K562 (cell line): Measurements from ENCODE around the gene PRM1. TPM values are rescaled to one million over a fixed set of nuclear protein-coding genes. Genes with fewer than 3 reads are reported as not detected.
A peak's percentile ranks its signal among the peaks of the same experiment; 100 is the strongest.

ENCODE experiments used
- CBX3 ChIP-seq, 2 experiments: IDR thresholded peaks; 1 replicate in 1 of 2; 2 replicates in 1 of 2; pipeline ENCODE4 v1.6.1; 2012; ENCODE audit warnings: inconsistent platforms in 2 of 2, low read length in 2 of 2, borderline replicate concordance in 1 of 2, control low read depth in 1 of 2
- FUS ChIP-seq: fragments of 200-400 bp; formaldehyde crosslinking; optimal IDR thresholded peaks from 2 replicates; pipeline ENCODE3; 2017; ENCODE audit warnings: low read depth, low read length
- HDAC2 ChIP-seq: fragments of 450-650 bp; IDR thresholded peaks from 2 replicates; pipeline ENCODE4 v1.6.1; 2016; ENCODE audit warnings: mild to moderate bottlenecking
- KDM1A ChIP-seq, 2 experiments: fragments of 450-650 bp; IDR thresholded peaks; 2 replicates each; pipeline ENCODE4 v1.6.1; 2016; ENCODE audit warnings: mild to moderate bottlenecking in 2 of 2
- MTF1 ChIP-seq: fragments of 250-450 bp; sonication (Bioruptor Pico); IDR thresholded peaks from 2 replicates; pipeline ENCODE4 v1.9.0; 2021; ENCODE audit warnings: moderate library complexity, mild to moderate bottlenecking, inconsistent platforms, borderline replicate concordance
- NFXL1 ChIP-seq: fragments of 450-650 bp; formaldehyde crosslinking; IDR thresholded peaks from 2 replicates; pipeline ENCODE4 v1.4.0; 2021; ENCODE audit warnings: mild to moderate bottlenecking
- RBBP5 ChIP-seq: fragments of 200-600 bp; sonication (generic); IDR thresholded peaks from 2 replicates; pipeline ENCODE4 v1.6.1; 2012; ENCODE audit warnings: borderline replicate concordance, mild to moderate bottlenecking, low read length, control low read depth, inconsistent platforms; ENCODE audit not compliant: insufficient read depth, poor library complexity, severe bottlenecking
- RHOXF2B ChIP-seq: fragments of 250-450 bp; sonication (Bioruptor Pico); conservative IDR thresholded peaks from 2 replicates; pipeline ENCODE4 v1.5.1; 2021
- RUNX1 ChIP-seq: sonication (generic); IDR thresholded peaks from 2 replicates; pipeline ENCODE4 v1.6.1; 2016; ENCODE audit warnings: antibody characterized with exemption, low read depth
- SLC30A9 ChIP-seq: fragments of 250-450 bp; sonication (Bioruptor Pico); IDR thresholded peaks from 2 replicates; pipeline ENCODE4 v1.8.0; 2022; ENCODE audit warnings: mild to moderate bottlenecking, moderate library complexity
- SMAD1 ChIP-seq: fragments of 150-350 bp; IDR thresholded peaks from 2 replicates; pipeline ENCODE4 v1.6.1; 2014; ENCODE audit warnings: low read length, low read depth; ENCODE audit not compliant: partially characterized antibody
- TCF3 ChIP-seq: sonication (generic); formaldehyde crosslinking; IDR thresholded peaks from 2 replicates; pipeline ENCODE4 v1.4.0; 2020; ENCODE audit warnings: mild to moderate bottlenecking, missing genetic modification reagents
- ZNF778 ChIP-seq: fragments of 450-650 bp; formaldehyde crosslinking; IDR thresholded peaks from 2 replicates; pipeline ENCODE4 v1.4.0; 2020; ENCODE audit warnings: mild to moderate bottlenecking, moderate library complexity
- polyA plus RNA-seq, 8 experiments: library from polyadenylated mRNA; depleted of rRNA in 4 of 8; stranded (reverse) in 5 of 8; unstranded in 3 of 8; fragments of >200 nt; fragmentation: Nextera tagmentation in 2 of 8; fragmentation: Illumina TruSeq in 1 of 8; extraction: Ambion mirVana in 2 of 8; extraction: Trizol in 1 of 8; gene quantifications; 2 replicates each; pipeline versions ENCODE4 v1.2.1 to v1.2.3, GENCODE V29; 2011 to 2014; ENCODE audit warnings: inconsistent platforms in 1 of 8, missing spikeins in 1 of 8
- total RNA-seq, 7 experiments: library from RNA; depleted of rRNA in 6 of 7; stranded (reverse); fragments of >200 nt in 6 of 7; fragmentation: Illumina TruSeq in 2 of 7; extraction: Trizol in 2 of 7; gene quantifications; 2 replicates each; pipeline versions ENCODE4 v1.2.1 to v1.2.3, GENCODE V29; 2011 to 2021; ENCODE audit warnings: low replicate concordance in 1 of 7
- TF ChIP-seq, protein P1 (sequence below), 2 experiments: fragments of 450-650 bp; IDR thresholded peaks; 2 replicates each; pipeline ENCODE4 v1.6.1; 2016; ENCODE audit warnings: mild to moderate bottlenecking in 2 of 2, borderline replicate concordance in 1 of 2, low read depth in 1 of 2, moderate library complexity in 1 of 2
- TF ChIP-seq, protein P2 (sequence below): sonication (generic); formaldehyde crosslinking; IDR thresholded peaks from 2 replicates; pipeline ENCODE4 v1.9.0; 2022; ENCODE audit warnings: mild to moderate bottlenecking, missing genetic modification reagents
- TF ChIP-seq, protein P3 (sequence below): sonication (generic); formaldehyde crosslinking; IDR thresholded peaks from 2 replicates; pipeline ENCODE4 v1.8.1; 2023; ENCODE audit warnings: mild to moderate bottlenecking, missing genetic modification reagents

Gene PRM1
- total and polyA plus RNA-seq, 9 of the 15 experiments (the other 6 are each of a cell fraction or from before 2014, with no cell fraction given), result not detected

DNA sequence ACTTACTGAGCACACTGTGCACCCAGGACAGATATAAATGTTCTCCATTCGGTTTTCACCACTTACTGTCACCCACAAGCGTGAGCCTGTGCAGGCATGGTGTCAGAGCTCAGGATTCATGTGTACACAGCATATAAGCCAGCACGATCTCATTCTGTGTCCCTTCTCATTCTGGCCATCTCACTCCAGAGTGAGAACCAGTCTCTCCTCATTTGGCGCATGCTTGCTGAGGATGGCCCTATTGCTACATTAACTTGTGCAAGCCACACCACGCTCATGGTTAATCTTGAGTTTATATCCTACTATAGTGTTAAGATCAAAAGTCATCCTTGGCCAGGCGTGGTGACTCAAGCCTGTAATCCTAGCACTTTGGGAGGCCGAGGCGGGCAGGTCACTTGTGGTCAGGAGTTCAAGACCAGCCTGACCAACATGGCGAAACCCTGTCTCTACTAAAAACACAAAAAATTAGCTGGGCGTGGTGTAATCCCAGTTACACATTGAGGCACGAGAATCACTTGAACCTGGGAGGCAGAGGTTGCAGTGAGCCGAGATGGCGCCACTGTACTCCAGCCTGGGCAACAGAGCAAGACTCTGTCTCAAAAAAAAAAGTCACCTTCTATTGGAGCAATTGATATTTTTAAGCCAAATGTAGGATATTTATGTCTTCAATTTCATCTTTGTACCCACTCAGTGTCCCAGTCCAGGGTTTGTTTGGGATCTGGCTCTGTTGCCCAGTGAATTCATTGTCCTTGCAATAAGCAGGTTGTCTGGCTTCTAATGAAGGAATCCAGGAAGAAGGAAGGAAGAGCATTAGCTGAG, 46.0 kb downstream of the PRM1 start (continued):
- TF ChIP-seq KDM1A (IDR thresholded peaks at IDR 0.05) (0 out of 4 replicates have a peak, but pooled peaks of 1 of the 2 experiments have one; percentile 21), RHOXF2B (CRISPR knock-in tag) (no peak), FUS (no peak), HDAC2 (0 out of 2 replicates have a peak, but pooled peaks have one; percentile 34), SMAD1 (no peak), NFXL1 (CRISPR knock-in tag) (no peak), SLC30A9 (CRISPR knock-in tag) (no peak), CBX3 (IDR thresholded peaks at IDR 0.05; ENCODE audit: borderline replicate concordance in 1 of 2, low read length in 2 of 2) (no peak), TCF3 (CRISPR knock-in tag) (0 out of 2 replicates have a peak, but pooled peaks have one; percentile 14), RUNX1 (no peak), RBBP5 (no peak), MTF1 (CRISPR knock-in tag) (no peak), ZNF778 (CRISPR knock-in tag) (no peak)
- TF ChIP-seq, protein P1, sequence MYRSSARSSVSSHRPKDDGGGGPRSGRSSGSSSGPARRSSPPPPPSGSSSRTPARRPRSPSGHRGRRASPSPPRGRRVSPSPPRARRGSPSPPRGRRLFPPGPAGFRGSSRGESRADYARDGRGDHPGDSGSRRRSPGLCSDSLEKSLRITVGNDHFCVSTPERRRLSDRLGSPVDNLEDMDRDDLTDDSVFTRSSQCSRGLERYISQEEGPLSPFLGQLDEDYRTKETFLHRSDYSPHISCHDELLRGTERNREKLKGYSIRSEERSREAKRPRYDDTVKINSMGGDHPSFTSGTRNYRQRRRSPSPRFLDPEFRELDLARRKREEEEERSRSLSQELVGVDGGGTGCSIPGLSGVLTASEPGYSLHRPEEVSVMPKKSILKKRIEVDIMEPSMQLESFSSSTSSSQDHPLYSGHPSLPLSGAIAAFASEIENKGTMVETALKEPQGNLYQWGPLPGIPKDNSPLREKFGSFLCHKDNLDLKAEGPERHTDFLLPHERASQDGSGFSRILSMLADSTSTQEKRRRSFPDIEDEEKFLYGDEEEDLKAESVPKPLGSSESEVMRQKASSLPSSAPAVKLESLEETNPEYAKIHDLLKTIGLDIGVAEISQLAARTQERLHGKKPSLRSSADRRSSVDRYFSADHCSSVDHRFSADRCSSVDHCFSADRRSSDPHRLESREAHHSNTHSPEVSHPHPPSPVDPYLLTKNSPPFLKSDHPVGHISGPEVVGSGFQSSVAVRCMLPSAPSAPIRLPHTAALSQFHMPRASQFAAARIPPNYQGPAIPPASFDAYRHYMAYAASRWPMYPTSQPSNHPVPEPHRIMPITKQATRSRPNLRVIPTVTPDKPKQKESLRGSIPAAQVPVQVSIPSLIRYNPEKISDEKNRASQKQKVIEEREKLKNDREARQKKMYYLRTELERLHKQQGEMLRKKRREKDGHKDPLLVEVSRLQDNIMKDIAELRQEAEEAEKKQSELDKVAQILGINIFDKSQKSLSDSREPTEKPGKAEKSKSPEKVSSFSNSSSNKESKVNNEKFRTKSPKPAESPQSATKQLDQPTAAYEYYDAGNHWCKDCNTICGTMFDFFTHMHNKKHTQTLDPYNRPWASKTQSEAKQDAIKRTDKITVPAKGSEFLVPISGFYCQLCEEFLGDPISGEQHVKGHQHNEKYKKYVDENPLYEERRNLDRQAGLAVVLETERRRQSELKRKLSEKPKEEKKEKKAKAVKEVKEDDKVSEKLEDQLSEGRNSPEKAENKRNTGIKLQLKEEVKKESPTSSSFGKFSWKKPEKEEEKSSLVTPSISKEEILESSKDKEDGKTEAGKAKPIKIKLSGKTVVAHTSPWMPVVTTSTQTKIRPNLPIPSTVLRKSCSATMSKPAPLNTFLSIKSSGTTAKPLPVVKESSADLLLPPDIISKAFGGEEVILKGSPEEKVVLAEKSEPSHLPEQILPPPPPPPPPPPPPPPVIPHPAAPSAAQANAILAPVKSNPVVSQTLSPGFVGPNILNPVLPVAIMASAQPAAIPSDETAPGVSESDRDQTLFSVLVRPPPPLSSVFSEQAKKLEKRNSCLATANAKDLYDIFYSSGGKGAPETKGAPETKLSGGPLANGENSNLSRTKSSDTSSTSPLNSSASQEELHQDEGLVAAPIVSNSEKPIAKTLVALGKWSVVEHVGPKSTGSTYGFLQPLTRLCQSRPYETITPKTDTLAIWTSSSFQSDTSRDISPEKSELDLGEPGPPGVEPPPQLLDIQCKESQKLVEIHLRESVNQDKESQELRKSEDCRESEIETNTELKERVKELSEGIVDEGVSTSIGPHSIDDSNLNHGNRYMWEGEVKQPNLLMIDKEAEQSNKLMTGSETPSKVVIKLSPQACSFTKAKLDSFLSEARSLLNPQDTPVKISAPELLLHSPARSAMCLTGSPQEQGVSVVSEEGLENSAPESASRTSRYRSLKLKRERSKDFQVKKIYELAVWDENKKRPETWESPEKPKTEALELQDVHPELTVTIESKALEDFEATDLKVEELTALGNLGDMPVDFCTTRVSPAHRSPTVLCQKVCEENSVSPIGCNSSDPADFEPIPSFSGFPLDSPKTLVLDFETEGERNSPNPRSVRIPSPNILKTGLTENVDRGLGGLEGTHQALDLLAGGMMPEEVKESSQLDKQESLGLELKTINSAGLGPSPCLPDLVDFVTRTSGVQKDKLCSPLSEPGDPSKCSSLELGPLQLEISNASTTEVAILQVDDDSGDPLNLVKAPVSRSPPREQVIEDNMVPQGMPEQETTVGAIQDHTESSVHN (IDR thresholded peaks at IDR 0.05; ENCODE audit: borderline replicate concordance in 1 of 2, low read depth in 1 of 2), result no peak
- TF ChIP-seq, protein P2, sequence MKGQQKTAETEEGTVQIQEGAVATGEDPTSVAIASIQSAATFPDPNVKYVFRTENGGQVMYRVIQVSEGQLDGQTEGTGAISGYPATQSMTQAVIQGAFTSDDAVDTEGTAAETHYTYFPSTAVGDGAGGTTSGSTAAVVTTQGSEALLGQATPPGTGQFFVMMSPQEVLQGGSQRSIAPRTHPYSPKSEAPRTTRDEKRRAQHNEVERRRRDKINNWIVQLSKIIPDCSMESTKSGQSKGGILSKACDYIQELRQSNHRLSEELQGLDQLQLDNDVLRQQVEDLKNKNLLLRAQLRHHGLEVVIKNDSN (CRISPR knock-in tag), result no peak
- TF ChIP-seq, protein P3, sequence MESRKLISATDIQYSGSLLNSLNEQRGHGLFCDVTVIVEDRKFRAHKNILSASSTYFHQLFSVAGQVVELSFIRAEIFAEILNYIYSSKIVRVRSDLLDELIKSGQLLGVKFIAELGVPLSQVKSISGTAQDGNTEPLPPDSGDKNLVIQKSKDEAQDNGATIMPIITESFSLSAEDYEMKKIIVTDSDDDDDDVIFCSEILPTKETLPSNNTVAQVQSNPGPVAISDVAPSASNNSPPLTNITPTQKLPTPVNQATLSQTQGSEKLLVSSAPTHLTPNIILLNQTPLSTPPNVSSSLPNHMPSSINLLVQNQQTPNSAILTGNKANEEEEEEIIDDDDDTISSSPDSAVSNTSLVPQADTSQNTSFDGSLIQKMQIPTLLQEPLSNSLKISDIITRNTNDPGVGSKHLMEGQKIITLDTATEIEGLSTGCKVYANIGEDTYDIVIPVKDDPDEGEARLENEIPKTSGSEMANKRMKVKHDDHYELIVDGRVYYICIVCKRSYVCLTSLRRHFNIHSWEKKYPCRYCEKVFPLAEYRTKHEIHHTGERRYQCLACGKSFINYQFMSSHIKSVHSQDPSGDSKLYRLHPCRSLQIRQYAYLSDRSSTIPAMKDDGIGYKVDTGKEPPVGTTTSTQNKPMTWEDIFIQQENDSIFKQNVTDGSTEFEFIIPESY, result peak; percentile 88
